Measurements from ENCODE around the gene MAPKAP1.

GRCh38 chr9:125446561-125447094, 260.4 kb downstream of the MAPKAP1 start:
- TF ChIP-seq ZNF292 (CRISPR knock-in tag; IDR thresholded peaks at IDR 0.05; ENCODE audit: borderline replicate concordance, low read depth): no peak
- TF ChIP-seq TCF12 (IDR thresholded peaks at IDR 0.05): no peak
- no peak for TF ChIP-seq TCF12 (CRISPR knock-in tag; IDR thresholded peaks at IDR 0.05)
- TF ChIP-seq ZNF224 (CRISPR knock-in tag; IDR thresholded peaks at IDR 0.05): no peak
- TF ChIP-seq PBX2 (CRISPR knock-in tag; IDR thresholded peaks at IDR 0.05): no peak
- TF ChIP-seq NR3C1 (CRISPR knock-in tag; IDR thresholded peaks at IDR 0.05): no peak
- no peak for TF ChIP-seq ZNF513 (CRISPR knock-in tag; conservative IDR thresholded peaks at IDR 0.05)
- TF ChIP-seq SP1 (IDR thresholded peaks at IDR 0.05): no peak
- TF ChIP-seq SP1 (CRISPR knock-in tag; IDR thresholded peaks at IDR 0.05): no peak
- TF ChIP-seq ESRRA (CRISPR knock-in tag; IDR thresholded peaks at IDR 0.05; ENCODE audit: low read depth): no peak
- no peak for TF ChIP-seq ZNF570 (CRISPR knock-in tag; IDR thresholded peaks at IDR 0.05; ENCODE audit: borderline replicate concordance)

All from HepG2 (cell line).